Esophagus (tissue), 2 donors: ENCODE measurements around the gene MAN1B1. TPM values are rescaled to one million over a fixed set of nuclear protein-coding genes. Genes with fewer than 3 reads are reported as not detected.

Experiments
- H3K27ac ChIP-seq, 2 donors: one replicate each; pipeline ENCODE4 v1.5.1; 2013; ENCODE audit warnings: low read depth in 2 of 2, mild to moderate bottlenecking in 2 of 2, inconsistent platforms in 1 of 2, low read length in 1 of 2, moderate library complexity in 1 of 2
- H3K27me3 ChIP-seq, 2 donors: one replicate each; pipeline ENCODE4 v1.6.1; 2013; ENCODE audit warnings: low read length in 2 of 2, control low read depth in 1 of 2, mild to moderate bottlenecking in 1 of 2; ENCODE audit not compliant: insufficient read depth in 2 of 2, control insufficient read depth in 1 of 2
- H3K36me3 ChIP-seq, 2 donors: one replicate each; pipeline ENCODE4 v1.6.1; 2013; ENCODE audit warnings: low read length in 1 of 2; ENCODE audit not compliant: control insufficient read depth in 2 of 2, insufficient read depth in 2 of 2
- H3K4me1 ChIP-seq, 2 donors: one replicate each; pipeline ENCODE4 v1.6.1; 2013; ENCODE audit warnings: low read length in 1 of 2; ENCODE audit not compliant: control insufficient read depth in 2 of 2, insufficient read depth in 2 of 2
- H3K4me3 ChIP-seq, 2 donors: one replicate each; pipeline ENCODE4 v1.5.1; 2013; ENCODE audit warnings: low read length in 2 of 2, mild to moderate bottlenecking in 2 of 2, low read depth in 1 of 2, moderate library complexity in 1 of 2
- H3K9me3 ChIP-seq, 2 donors: one replicate each; pipeline ENCODE4 v1.6.1; 2013; ENCODE audit warnings: mild to moderate bottlenecking in 2 of 2, low read depth in 1 of 2, low read length in 1 of 2, moderate library complexity in 1 of 2; ENCODE audit not compliant: control insufficient read depth in 2 of 2, insufficient read depth in 1 of 2
- WGBS, 2 donors: extraction: QIAGEN DNeasy Blood & Tissue Kit; methylation state at CpG; one replicate each; pipeline ENCODE4 v1.1.7; 2013; 5-methylcytosine and 5-hydroxymethylcytosine counted together
- polyA plus RNA-seq, 2 donors: library from polyadenylated mRNA; stranded (reverse); fragments of 200-250 nt; gene quantifications; one replicate each; pipeline ENCODE4 v1.2.3, GENCODE V29; 2013
- donor health status: healthy with polysubstance abuse.
- donor health status: Bipolar disorder and iron deficiency.

The MAN1B1 gene
- polyA plus RNA-seq, 2 donors: 28.5 to 42.3 TPM

- H3K4me3 ChIP-seq: no peak overlapping the region
- H3K4me1 ChIP-seq: peaks cover 4 to 31% of the 10 kb centered on the region in 2 donors
- H3K27ac ChIP-seq: no peak overlapping the region
- whole genome bisulfite sequencing, 2 donors: 70 to 81% methylated on average over 8 of the region's 8 CpGs
- peaks cover 0 to 4% of the 10 kb centered on the region in 2 donors for H3K27me3 ChIP-seq
- no peaks in the 10 kb centered on the region for H3K36me3 ChIP-seq
- H3K9me3 ChIP-seq: peaks cover 0 to 2% of the 10 kb centered on the region in 2 donors
Observed at GRCh38 chr9:137052293-137052692, 34.5 kb upstream of the MAN1B1 start.

- no peaks in the 10 kb centered on the region for H3K36me3 ChIP-seq
- peak overlapping the region; percentile 34 to 61 for H3K4me3 ChIP-seq
- peaks cover 0 to 2% of the 10 kb centered on the region in 2 donors for H3K9me3 ChIP-seq
- peaks cover 0 to 4% of the 10 kb centered on the region in 2 donors for H3K27me3 ChIP-seq
- H3K4me1 ChIP-seq: peaks cover 4 to 31% of the 10 kb centered on the region in 2 donors
- 16 to 18% methylated on average over 58 to 71 of the region's 71 CpGs for WGBS, 2 donors
- H3K27ac ChIP-seq: no peak overlapping the region
Observed at GRCh38 chr9:137052998-137053943, 33.5 kb upstream of the MAN1B1 start.

GRCh38 chr9:137053944-137054931 lies 32.5 kb upstream of the MAN1B1 start, which contains the start of gene ENTPD2:
ENTPD2 (minus strand) TSS chr9:137054061; CDS start chr9:137053997, 64 bp downstream.
- Histone ChIP-seq H3K27me3 (peaks cover 0 to 4% of the 10 kb centered on the region in 2 donors), H3K4me3 (peak within 1 kb of the TSS; percentile 34 to 61), H3K4me1 (peaks cover 4 to 27% of the 10 kb centered on the region in 2 donors), H3K27ac (peak within 1 kb of the TSS; percentile 18 to 22), H3K36me3 (no peaks in the 10 kb centered on the region), H3K9me3 (peaks cover 0 to 2% of the 10 kb centered on the region in 2 donors)
- 17 to 20% methylated on average over 68 to 90 of the region's 90 CpGs for WGBS, 2 donors

GRCh38 chr9:137054932-137055384 lies 31.8 kb upstream of the MAN1B1 start:
- peaks cover 0 to under 1% of the 10 kb centered on the region in 2 donors for H3K9me3 ChIP-seq
- H3K4me1 ChIP-seq: peaks cover 4 to 27% of the 10 kb centered on the region in 2 donors
- 67% methylated on average over 17 of the region's 17 CpGs for WGBS, 2 donors
- H3K27me3 ChIP-seq: peaks cover 0 to 2% of the 10 kb centered on the region in 2 donors
- peak overlapping the region in 1 of 2 donors; percentile 38 for H3K27ac ChIP-seq
- no peak overlapping the region for H3K4me3 ChIP-seq
- H3K36me3 ChIP-seq: no peaks in the 10 kb centered on the region

- 19 to 28% methylated on average over 28 of the region's 28 CpGs for WGBS, 2 donors
- peak overlapping the region; percentile 7 to 38 for H3K27ac ChIP-seq
- no peaks in the 10 kb centered on the region for H3K36me3 ChIP-seq
- H3K4me3 ChIP-seq: no peak overlapping the region
- H3K9me3 ChIP-seq: no peaks in the 10 kb centered on the region
- peaks cover 4 to 27% of the 10 kb centered on the region in 2 donors for H3K4me1 ChIP-seq
- H3K27me3 ChIP-seq: no peaks in the 10 kb centered on the region
Observed at GRCh38 chr9:137055385-137056364, 31.1 kb upstream of the MAN1B1 start.

- Histone ChIP-seq H3K27me3 (no peaks in the 10 kb centered on the region), H3K4me3 (no peak overlapping the region), H3K36me3 (no peaks in the 10 kb centered on the region), H3K4me1 (peaks cover 4 to 27% of the 10 kb centered on the region in 2 donors), H3K9me3 (no peaks in the 10 kb centered on the region), H3K27ac (no peak overlapping the region)
- WGBS, 2 donors: 70 to 79% methylated on average over 17 of the region's 17 CpGs
Observed at GRCh38 chr9:137056739-137057415, 29.9 kb upstream of the MAN1B1 start.

GRCh38 chr9:137057545-137057944 lies 29.2 kb upstream of the MAN1B1 start:
- H3K27me3 ChIP-seq: no peaks in the 10 kb centered on the region
- H3K9me3 ChIP-seq: no peaks in the 10 kb centered on the region
- WGBS, 2 donors: 58 to 64% methylated on average over 16 of the region's 16 CpGs
- no peak overlapping the region for H3K27ac ChIP-seq
- no peaks in the 10 kb centered on the region for H3K36me3 ChIP-seq
- no peak overlapping the region for H3K4me3 ChIP-seq
- H3K4me1 ChIP-seq: peaks cover 4 to 28% of the 10 kb centered on the region in 2 donors

- no peak overlapping the region for H3K4me3 ChIP-seq
- no peaks in the 10 kb centered on the region for H3K36me3 ChIP-seq
- no peak overlapping the region for H3K27ac ChIP-seq
- WGBS, 2 donors: 86 to 91% methylated on average over 9 of the region's 9 CpGs
- peaks cover 4 to 21% of the 10 kb centered on the region in 2 donors for H3K4me1 ChIP-seq
- H3K9me3 ChIP-seq: no peaks in the 10 kb centered on the region
- H3K27me3 ChIP-seq: no peaks in the 10 kb centered on the region
Observed at GRCh38 chr9:137058521-137059234, 28.1 kb upstream of the MAN1B1 start.
